SJSA1 (cell line): ENCODE results near the gene NWD2. TPM values are rescaled to one million over a fixed set of nuclear protein-coding genes. Genes with fewer than 3 reads are reported as not detected.
"Not testable (repeated sequence)": the region's sequence is repeated elsewhere in the genome, so short reads cannot be mapped to it uniquely, and the experiment has no call there.

ENCODE experiments used
- DNase-seq, 2 experiments: peaks; one replicate each; pipeline ENCODE4 v3.0.0-alpha.2; 2015 to 2020; ENCODE audit warnings: low spot score in 2 of 2, low read depth in 1 of 2
- H3K27ac ChIP-seq: fragments of 250-450 bp; sonication (Bioruptor Pico); 2 replicates; pipeline ENCODE4 v1.5.1; 2020; ENCODE audit warnings: mild to moderate bottlenecking, moderate library complexity
- H3K27me3 ChIP-seq: fragments of 250-450 bp; sonication (Bioruptor Pico); replicated peaks from 2 replicates; pipeline ENCODE4 v1.5.1; 2020; ENCODE audit warnings: mild to moderate bottlenecking, moderate library complexity
- H3K36me3 ChIP-seq: fragments of 250-450 bp; sonication (Bioruptor Pico); 2 replicates; pipeline ENCODE4 v1.5.1; 2020; ENCODE audit warnings: mild to moderate bottlenecking
- H3K4me1 ChIP-seq: fragments of 250-450 bp; sonication (Bioruptor Pico); replicated peaks from 2 replicates; pipeline ENCODE4 v1.6.1; 2021; ENCODE audit warnings: mild to moderate bottlenecking
- H3K4me3 ChIP-seq: fragments of 250-450 bp; sonication (Bioruptor Pico); 2 replicates; pipeline ENCODE4 v1.5.1; 2020; ENCODE audit warnings: mild to moderate bottlenecking
- H3K9me3 ChIP-seq: fragments of 250-450 bp; sonication (Bioruptor Pico); replicated peaks from 2 replicates; pipeline ENCODE4 v1.5.1; 2020; ENCODE audit warnings: mild to moderate bottlenecking
- total RNA-seq: library from RNA; depleted of rRNA; stranded (reverse); fragments of >200 nt; shearing (Covaris generic); gene quantifications from 2 replicates; pipeline ENCODE4 v1.2.3, GENCODE V29; 2014; rRNA removed

Gene NWD2
- not detected in 2 replicates for total RNA-seq

- Histone ChIP-seq H3K4me3 (no peak within 1 kb of the TSS), H3K27ac (no peak within 1 kb of the TSS)
- no peak for DNase-seq
Observed at GRCh38 chr4:37244583-37245390, at the start of gene NWD2. TSS of gene NWD2 (plus strand) at chr4:37244743. CDS start at chr4:37245068, 325 bp downstream.

GRCh38 chr4:37197899-37198298 lies 46.6 kb upstream of the NWD2 start:
- Histone ChIP-seq H3K27me3 (no peaks in the 10 kb centered on the region), H3K27ac (no peak overlapping the region), H3K36me3 (no peaks in the 10 kb centered on the region), H3K9me3 (no peaks in the 10 kb centered on the region), H3K4me3 (no peak overlapping the region), H3K4me1 (no peaks in the 10 kb centered on the region)
- DNase-seq, result no peak

More at GRCh38 chr4:37244583-37245390, at the start of gene NWD2:
- H3K36me3 ChIP-seq, result no peaks in the 10 kb centered on the region
- H3K27me3 ChIP-seq, result peaks cover 2% of the 10 kb centered on the region; the same call in 1 of the 2 replicates
- H3K9me3 ChIP-seq, result no peaks in the 10 kb centered on the region
- H3K4me1 ChIP-seq, result no peaks in the 10 kb centered on the region

GRCh38 chr4:37204740-37205139 lies 39.8 kb upstream of the NWD2 start:
- not testable (repeated sequence) for H3K4me1 ChIP-seq, H3K4me3 ChIP-seq, H3K27ac ChIP-seq, DNase-seq, H3K9me3 ChIP-seq, H3K36me3 ChIP-seq, H3K27me3 ChIP-seq

DNA sequence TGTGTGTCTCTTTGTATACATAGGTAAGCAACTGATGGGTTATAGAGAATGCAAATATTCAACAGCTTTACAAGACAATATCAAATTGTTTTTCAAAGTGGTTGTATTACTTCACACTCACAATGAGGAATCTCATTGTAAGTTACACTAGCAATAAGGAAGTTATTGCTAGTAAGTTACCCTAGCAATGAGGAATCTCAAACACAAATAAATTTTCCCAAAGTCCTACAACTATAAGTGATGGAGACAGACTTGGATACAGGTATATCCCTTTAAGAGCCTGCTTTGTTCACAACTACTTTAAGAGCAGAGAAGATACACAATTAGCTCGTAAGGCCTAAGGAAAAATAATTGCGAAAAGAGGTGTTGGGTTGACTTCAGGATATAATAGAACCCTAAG lies 28.3 kb upstream of the NWD2 start:
- DNase-seq, result no peak

DNA sequence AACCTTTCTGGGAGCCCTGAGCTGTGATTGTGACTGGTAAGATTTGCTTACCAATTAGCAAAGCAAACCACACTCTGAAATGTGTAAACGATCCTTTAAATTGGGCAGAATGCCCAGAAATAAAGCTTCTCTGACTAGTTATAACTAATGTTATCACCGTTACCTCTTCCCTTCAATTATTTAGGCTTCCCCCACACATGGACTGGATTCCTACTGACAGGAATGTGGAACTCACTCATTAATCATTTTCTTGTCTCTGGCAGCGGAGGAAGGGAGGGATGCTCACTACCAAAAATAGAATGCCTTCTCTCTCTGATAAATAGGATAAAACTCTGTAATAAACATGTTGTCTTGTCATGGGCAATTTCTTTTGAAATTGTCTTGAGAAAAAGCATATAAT lies 25.3 kb upstream of the NWD2 start:
- Histone ChIP-seq H3K9me3 (no peaks in the 10 kb centered on the region), H3K36me3 (no peaks in the 10 kb centered on the region), H3K4me1 (no peaks in the 10 kb centered on the region), H3K4me3 (no peak overlapping the region), H3K27me3 (no peaks in the 10 kb centered on the region), H3K27ac (no peak overlapping the region)
- DNase-seq, result no peak

More for the DNA sequence above, 28.3 kb upstream of the NWD2 start:
- Histone ChIP-seq H3K4me3 (no peak overlapping the region), H3K27ac (no peak overlapping the region), H3K4me1 (no peaks in the 10 kb centered on the region), H3K9me3 (no peaks in the 10 kb centered on the region), H3K27me3 (no peaks in the 10 kb centered on the region), H3K36me3 (no peaks in the 10 kb centered on the region)

- no peak overlapping the region for H3K27ac ChIP-seq
- no peaks in the 10 kb centered on the region for H3K9me3 ChIP-seq
Observed at GRCh38 chr4:37219990-37220389, 24.6 kb upstream of the NWD2 start.

DNA sequence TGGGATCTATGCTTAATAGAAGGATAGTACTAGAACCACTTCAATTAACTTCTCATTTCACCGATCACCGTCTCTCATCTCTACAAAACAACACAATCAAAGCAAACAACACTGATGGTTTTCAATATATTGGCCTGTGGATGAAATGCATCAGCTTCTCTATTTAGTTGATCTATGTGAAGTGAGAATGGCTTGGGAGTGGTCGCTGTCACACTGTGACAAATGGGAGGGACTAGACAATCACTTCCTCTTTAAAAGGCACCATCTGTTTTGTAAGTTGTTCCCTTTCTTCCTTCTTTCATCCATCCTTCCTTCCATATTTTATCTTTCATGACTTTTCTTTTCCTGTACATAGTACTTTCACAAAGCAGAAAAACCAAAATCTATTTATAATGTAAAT lies 23.9 kb upstream of the NWD2 start:
- no peak for DNase-seq
- Histone ChIP-seq H3K27me3 (no peaks in the 10 kb centered on the region), H3K27ac (no peak overlapping the region), H3K36me3 (no peaks in the 10 kb centered on the region), H3K9me3 (no peaks in the 10 kb centered on the region), H3K4me1 (no peaks in the 10 kb centered on the region), H3K4me3 (no peak overlapping the region)

More at GRCh38 chr4:37219990-37220389, 24.6 kb upstream of the NWD2 start:
- DNase-seq, result no peak
- H3K4me1 ChIP-seq, result no peaks in the 10 kb centered on the region
- no peak overlapping the region for H3K4me3 ChIP-seq
- H3K27me3 ChIP-seq, result no peaks in the 10 kb centered on the region
- no peaks in the 10 kb centered on the region for H3K36me3 ChIP-seq

GRCh38 chr4:37223732-37224131 lies 20.8 kb upstream of the NWD2 start:
- Histone ChIP-seq H3K27ac (no peak overlapping the region), H3K4me3 (no peak overlapping the region), H3K27me3 (no peaks in the 10 kb centered on the region), H3K4me1 (no peaks in the 10 kb centered on the region), H3K36me3 (no peaks in the 10 kb centered on the region), H3K9me3 (no peaks in the 10 kb centered on the region)
- no peak for DNase-seq

GRCh38 chr4:37224854-37225253 lies 19.7 kb upstream of the NWD2 start:
- Histone ChIP-seq H3K4me3 (no peak overlapping the region), H3K4me1 (no peaks in the 10 kb centered on the region), H3K27me3 (no peaks in the 10 kb centered on the region), H3K36me3 (no peaks in the 10 kb centered on the region), H3K9me3 (no peaks in the 10 kb centered on the region), H3K27ac (no peak overlapping the region)
- no peak for DNase-seq

- Histone ChIP-seq H3K4me3 (no peak overlapping the region), H3K27ac (no peak overlapping the region), H3K4me1 (no peaks in the 10 kb centered on the region), H3K27me3 (no peaks in the 10 kb centered on the region), H3K36me3 (no peaks in the 10 kb centered on the region), H3K9me3 (no peaks in the 10 kb centered on the region)
- DNase-seq, result no peak
Observed at GRCh38 chr4:37225778-37226177, 18.8 kb upstream of the NWD2 start.

DNA sequence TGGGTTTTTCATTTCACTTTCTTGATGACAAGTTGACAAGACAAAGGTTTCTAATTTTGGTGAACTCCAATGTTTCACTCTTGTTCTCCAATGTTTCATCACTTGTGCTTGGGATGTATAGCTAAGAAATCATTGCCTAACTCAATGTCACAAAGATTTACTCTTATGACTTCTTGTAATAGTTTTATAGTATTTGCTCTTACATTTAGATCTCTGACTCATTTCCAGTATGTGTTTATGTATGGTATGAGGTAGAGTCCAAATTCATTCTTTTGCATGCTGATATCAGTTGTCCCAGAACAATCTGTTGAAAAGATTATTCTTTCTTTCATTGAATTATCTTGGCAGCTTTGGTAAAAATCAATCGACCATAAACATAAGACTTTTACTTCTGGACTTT lies 12.2 kb upstream of the NWD2 start:
- H3K4me3 ChIP-seq, result no peak overlapping the region
- H3K9me3 ChIP-seq, result no peaks in the 10 kb centered on the region
- no peak for DNase-seq
- H3K27me3 ChIP-seq, result no peaks in the 10 kb centered on the region
- H3K36me3 ChIP-seq, result no peaks in the 10 kb centered on the region
- no peak overlapping the region for H3K27ac ChIP-seq
- H3K4me1 ChIP-seq, result no peaks in the 10 kb centered on the region

GRCh38 chr4:37236165-37236564 lies 8.4 kb upstream of the NWD2 start:
- Histone ChIP-seq H3K36me3 (no peaks in the 10 kb centered on the region), H3K4me1 (no peaks in the 10 kb centered on the region), H3K4me3 (no peak overlapping the region), H3K27ac (no peak overlapping the region), H3K27me3 (no peaks in the 10 kb centered on the region), H3K9me3 (no peaks in the 10 kb centered on the region)
- DNase-seq, result no peak

DNA sequence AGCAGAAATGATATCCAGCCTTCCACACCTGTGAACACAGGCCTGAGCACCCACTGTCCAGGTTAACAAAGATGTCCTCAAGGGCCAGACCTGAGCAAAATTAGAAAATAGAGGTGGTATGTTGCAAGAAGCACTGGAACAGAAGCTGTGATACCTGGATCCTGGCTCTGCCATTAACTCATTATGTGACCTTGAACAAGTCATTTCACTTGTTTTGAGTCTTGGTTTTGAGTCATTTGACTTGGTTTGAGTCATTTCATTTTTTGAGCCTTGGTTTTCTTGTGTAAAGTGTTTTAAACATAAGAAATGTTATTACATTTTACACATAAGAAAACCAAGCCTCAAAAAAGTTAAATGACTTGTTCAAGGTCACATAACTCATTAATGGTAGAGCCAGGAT lies 2.9 kb upstream of the NWD2 start:
- no peaks in the 10 kb centered on the region for H3K9me3 ChIP-seq
- no peak overlapping the region for H3K27ac ChIP-seq
- no peaks in the 10 kb centered on the region for H3K36me3 ChIP-seq
- DNase-seq, result no peak
- H3K4me3 ChIP-seq, result no peak overlapping the region
- H3K4me1 ChIP-seq, result no peaks in the 10 kb centered on the region
- H3K27me3 ChIP-seq, result peaks cover 2% of the 10 kb centered on the region; the same call in 1 of the 2 replicates

GRCh38 chr4:37243051-37243450 lies 1.5 kb upstream of the NWD2 start:
- Histone ChIP-seq H3K27ac (no peak overlapping the region), H3K4me1 (no peaks in the 10 kb centered on the region), H3K9me3 (no peaks in the 10 kb centered on the region), H3K36me3 (no peaks in the 10 kb centered on the region), H3K27me3 (peaks cover 2% of the 10 kb centered on the region; the same call in 1 of the 2 replicates), H3K4me3 (no peak overlapping the region)
- no peak for DNase-seq
